Measurements from ENCODE around the gene SRA1. TPM values are rescaled to one million over a fixed set of nuclear protein-coding genes. Genes with fewer than 3 reads are reported as not detected.

SRA1 gene
- total and polyA plus RNA-seq, 2 of the 13 experiments (the other 11 are each of a cell fraction or from before 2014, with no cell fraction given) = 14.2 to 32.8 TPM

- TF ChIP-seq MYPOP (CRISPR knock-in tag; IDR thresholded peaks at IDR 0.05) (0 out of 2 replicates have a peak, but pooled peaks have one; percentile 27), SPEN (CRISPR knock-in tag; IDR thresholded peaks at IDR 0.05; ENCODE audit: low read depth) (peak; percentile 90), MYNN (CRISPR knock-in tag; IDR thresholded peaks at IDR 0.05; ENCODE audit: low read depth) (no peak), SP5 (CRISPR knock-in tag; IDR thresholded peaks at IDR 0.05; ENCODE audit: borderline replicate concordance, low read depth) (no peak), MYC (CRISPR knock-in tag; IDR thresholded peaks at IDR 0.05; ENCODE audit: borderline replicate concordance) (peak; percentile 73; the same call in 1 of the 2 replicates), ZNF143 (CRISPR knock-in tag; IDR thresholded peaks at IDR 0.05) (no peak), ZKSCAN8 (CRISPR knock-in tag; IDR thresholded peaks at IDR 0.05; ENCODE audit: borderline replicate concordance) (peak; percentile 49; the same call in 1 of the 2 replicates), ZHX2 (IDR thresholded peaks at IDR 0.05; ENCODE audit: low read depth) (peak; percentile 73; the same call in 1 of the 2 replicates), ZHX2 (CRISPR knock-in tag; IDR thresholded peaks at IDR 0.05; ENCODE audit: borderline replicate concordance) (no peak), ZNF329 (CRISPR knock-in tag; IDR thresholded peaks at IDR 0.05; ENCODE audit: low read depth) (0 out of 2 replicates have a peak, but pooled peaks have one; percentile 22), TCF7L2 (IDR thresholded peaks at IDR 0.05; ENCODE audit: low read depth, low read length) (no peak), MXI1 (IDR thresholded peaks at IDR 0.05; ENCODE audit: borderline replicate concordance, low read depth, low read length) (peak; percentile 58; the same call in 1 of the 3 replicates), NFE2 (CRISPR knock-in tag; IDR thresholded peaks at IDR 0.05) (no peak), SOX13 (IDR thresholded peaks at IDR 0.05) (no peak), SOX13 (CRISPR knock-in tag; conservative IDR thresholded peaks at IDR 0.05 in 1 of 2, IDR thresholded peaks at IDR 0.05 in 1 of 2) (peak in 1 of 2 experiments; percentile 63; a peak in 2 of 4 replicates), ZBTB25 (CRISPR knock-in tag; IDR thresholded peaks at IDR 0.05) (peak; percentile 69), DMTF1 (CRISPR knock-in tag; IDR thresholded peaks at IDR 0.05) (no peak), ZNF296 (CRISPR knock-in tag; conservative IDR thresholded peaks at IDR 0.05) (no peak; the same call in 1 of the 2 replicates), RBM22 (optimal IDR thresholded peaks at IDR 0.05; ENCODE audit: low read length) (no peak)
These were observed at the start of gene SRA1 (continued) for GRCh38 chr5:140557136-140557805.

All from HepG2 (cell line).